Iris pigment epithelial cell (primary cell): Measurements from ENCODE around the gene RNASE9.
A peak's percentile ranks its signal among the peaks of the same experiment; 100 is the strongest.
"Not testable (repeated sequence)": the region's sequence is repeated elsewhere in the genome, so short reads cannot be mapped to it uniquely, and the experiment has no call there.

Experiments
- DNase-seq: peaks from one replicate; pipeline ENCODE4 v3.0.0-alpha.2; 2011; ENCODE audit warnings: low read depth

The RNASE9 gene

GRCh38 chr14:20572382-20572990 lies 11.6 kb upstream of the RNASE9 start:
- DNase-seq = not testable (repeated sequence)

- not testable (repeated sequence) for DNase-seq
These were observed 9.9 kb upstream of the RNASE9 start for GRCh38 chr14:20570720-20571119.

- DNase-seq = not testable (repeated sequence)
These were observed 9.0 kb upstream of the RNASE9 start for GRCh38 chr14:20569865-20570264.

GRCh38 chr14:20569066-20569465 lies 8.2 kb upstream of the RNASE9 start:
- DNase-seq = no peak

- DNase-seq = no peak
These were observed 7.5 kb upstream of the RNASE9 start for GRCh38 chr14:20568393-20568792.

GRCh38 chr14:20567199-20567598 lies 6.4 kb upstream of the RNASE9 start:
- DNase-seq = not testable (repeated sequence)

- DNase-seq = no peak
These were observed 3.7 kb upstream of the RNASE9 start for GRCh38 chr14:20564501-20564997.

GRCh38 chr14:20563971-20564370 lies 3.1 kb upstream of the RNASE9 start:
- no peak for DNase-seq

GRCh38 chr14:20559461-20559904 lies 1.4 kb downstream of the RNASE9 start:
- no peak for DNase-seq

GRCh38 chr14:20557212-20557542 lies 3.7 kb downstream of the RNASE9 start:
- no peak for DNase-seq

GRCh38 chr14:20556500-20557211 lies 4.2 kb downstream of the RNASE9 start:
- no peak for DNase-seq

- no peak for DNase-seq
These were observed 5.0 kb downstream of the RNASE9 start for GRCh38 chr14:20555845-20556244.

- DNase-seq = no peak
These were observed 7.8 kb downstream of the RNASE9 start for GRCh38 chr14:20553024-20553423.

GRCh38 chr14:20551606-20552005 lies 9.2 kb downstream of the RNASE9 start:
- DNase-seq = no peak

- DNase-seq = no peak
These were observed 9.9 kb downstream of the RNASE9 start for GRCh38 chr14:20550926-20551325.

GRCh38 chr14:20548414-20549158 lies 12.3 kb downstream of the RNASE9 start:
- DNase-seq = no peak

- no peak for DNase-seq
These were observed 14.0 kb downstream of the RNASE9 start for GRCh38 chr14:20546877-20547276.

- no peak for DNase-seq
These were observed 20.9 kb downstream of the RNASE9 start for GRCh38 chr14:20539906-20540305.

GRCh38 chr14:20530771-20531571 lies 29.9 kb downstream of the RNASE9 start:
- peak; percentile 75 for DNase-seq

GRCh38 chr14:20529806-20530205 lies 31.0 kb downstream of the RNASE9 start:
- no peak for DNase-seq

- no peak for DNase-seq
These were observed 36.8 kb downstream of the RNASE9 start for GRCh38 chr14:20524027-20524426.

- no peak for DNase-seq
These were observed 38.5 kb downstream of the RNASE9 start for GRCh38 chr14:20522332-20522731.
